ENCODE results near the gene ADAMTS12. TPM values are rescaled to one million over a fixed set of nuclear protein-coding genes. Genes with fewer than 3 reads are reported as not detected.

The ADAMTS12 gene
- total and polyA plus RNA-seq, 2 of the 8 experiments (the other 6 are each of a cell fraction or from before 2014, with no cell fraction given), result 6.4 to 12.8 TPM

DNA sequence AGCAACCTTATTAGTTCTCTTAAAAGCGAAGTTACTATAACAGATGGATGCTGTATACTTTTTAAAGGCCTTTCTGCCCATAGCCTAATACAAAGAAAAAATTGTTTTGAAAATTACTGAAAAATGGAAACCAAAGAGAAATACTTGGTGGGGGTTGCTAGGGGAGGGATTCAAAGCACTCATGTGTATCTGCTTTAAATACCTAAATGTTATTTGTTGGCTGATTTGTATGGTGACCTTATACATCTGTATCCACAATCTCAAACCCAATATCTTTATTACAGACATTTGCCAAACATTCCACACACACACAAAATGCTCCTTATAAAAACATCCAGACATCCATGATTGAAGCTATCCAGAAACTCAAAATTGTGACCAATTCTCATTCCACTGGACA is 172.0 kb downstream of the ADAMTS12 start:
- H3K56ac ChIP-seq (replicated peaks; ENCODE audit: insufficient read length, low read depth, low read length), result no peak overlapping the region
- H2BK15ac ChIP-seq (ENCODE audit: low read length), result no peak overlapping the region
- H3K4me2 ChIP-seq (ENCODE audit: insufficient read depth in 1 of 2, low read depth in 2 of 2, low read length in 2 of 2), result no peak overlapping the region
- no peak overlapping the region for H4K8ac ChIP-seq (ENCODE audit: extremely low read depth, insufficient read depth, low read length)
- ChIA-PET CTCF (ENCODE audit: partially characterized antibody) (no interaction called here), POLR2A (ENCODE audit: partially characterized antibody) (interaction anchor here (0.7 kb wide), 1 partner anchor 11 kb away, joined by 3 read pairs; no protein-coding TSS in a partner anchor)
- no peaks in the 10 kb centered on the region for H3K27me3 ChIP-seq (replicated peaks in 1 of 4; ENCODE audit: control insufficient read depth in 3 of 4, extremely low read depth in 1 of 4, insufficient read depth in 3 of 4, low read length in 3 of 4)
- no peaks in the 10 kb centered on the region for H3K4me1 ChIP-seq (replicated peaks in 1 of 4; ENCODE audit: control insufficient read depth in 3 of 4, insufficient read depth in 4 of 4, low read length in 3 of 4)
- no peaks in the 10 kb centered on the region for H3K23me2 ChIP-seq (ENCODE audit: low read depth, low read length)
- H3K36me3 ChIP-seq (ENCODE audit: control insufficient read depth in 2 of 4, insufficient read depth in 4 of 4, low read length in 3 of 4), result no peaks in the 10 kb centered on the region
- no peaks in the 10 kb centered on the region for H4K20me1 ChIP-seq (replicated peaks in 1 of 2; ENCODE audit: control insufficient read depth in 1 of 2, insufficient read depth in 2 of 2, low read length in 2 of 2)
- H2BK5ac ChIP-seq (ENCODE audit: low read depth, low read length), result no peak overlapping the region
- no peak overlapping the region for H3K14ac ChIP-seq (ENCODE audit: insufficient read length)
- no peaks in the 10 kb centered on the region for H3K79me2 ChIP-seq (ENCODE audit: control insufficient read depth in 1 of 2, insufficient read depth in 2 of 2, low read length in 2 of 2)
- no peaks in the 10 kb centered on the region for H3K79me1 ChIP-seq (ENCODE audit: low read depth, low read length)
- H3K27ac ChIP-seq (ENCODE audit: low read depth, low read length), result no peak overlapping the region
- no peak overlapping the region for H4K91ac ChIP-seq (replicated peaks; ENCODE audit: insufficient read length, low read length)
- no peak overlapping the region for H2BK12ac ChIP-seq (ENCODE audit: low read depth, low read length)
- H3K4me3 ChIP-seq (ENCODE audit: extremely low read depth in 1 of 4, insufficient read depth in 2 of 4, low read depth in 3 of 4, low read length in 4 of 4), result no peak overlapping the region
- WGBS, 2 experiments (ENCODE audit: extremely low coverage in 1 of 2, insufficient coverage in 1 of 2, insufficient read length in 1 of 2, insufficient replicate concordance in 2 of 2, low coverage in 1 of 2, low lambda C conversion rate in 2 of 2, missing lambda C conversion rate in 1 of 2), result 90% methylated on average over 1 of the region's 1 CpG; no CpG with 5 or more reads in 1 of the 2 experiments
- no peaks in the 10 kb centered on the region for H3K9me3 ChIP-seq (ENCODE audit: insufficient read depth in 2 of 2, low read depth in 1 of 2, low read length in 1 of 2)
- H3K18ac ChIP-seq (ENCODE audit: extremely low read depth, low read length), result no peak overlapping the region
- DNase-seq (ENCODE audit: low read depth in 1 of 2, low spot score in 2 of 2) (no peak), FAIRE-seq (no peak)
- no peak overlapping the region for H3K4ac ChIP-seq (replicated peaks; ENCODE audit: insufficient read length, low read depth, low read length)
- no peak overlapping the region for H2BK120ac ChIP-seq (replicated peaks; ENCODE audit: low read depth, low read length)
- no peak overlapping the region for H2BK20ac ChIP-seq (ENCODE audit: low read length)
- no peak overlapping the region for H2AK5ac ChIP-seq (ENCODE audit: low read depth, low read length)
- no peak overlapping the region for H3K9ac ChIP-seq (replicated peaks in 1 of 4; ENCODE audit: extremely low read depth in 1 of 4, low read depth in 3 of 4, low read length in 3 of 4)
- no peak overlapping the region for H4K5ac ChIP-seq (ENCODE audit: insufficient read length, low read depth, low read length)
- no peak overlapping the region for H2AFZ ChIP-seq (ENCODE audit: low read length)
- H3K23ac ChIP-seq (ENCODE audit: insufficient read length), result no peak overlapping the region
- no peak for TF ChIP-seq MAFK (IDR thresholded peaks at IDR 0.05; ENCODE audit: low read depth, low read length)
- no peak for TF ChIP-seq RXRA (IDR thresholded peaks at IDR 0.05; ENCODE audit: insufficient read depth, low read depth, low read length)
- no peak for TF ChIP-seq POLR2A (IDR thresholded peaks at IDR 0.05; ENCODE audit: control extremely low read depth in 1 of 2, low read depth in 2 of 2, low read length in 2 of 2)
- TF ChIP-seq NRF1 (IDR thresholded peaks at IDR 0.05; ENCODE audit: low read depth, low read length), result no peak
- no peak for TF ChIP-seq JUN (IDR thresholded peaks at IDR 0.05; ENCODE audit: low read depth, low read length)
- no peak for TF ChIP-seq TAF1 (IDR thresholded peaks at IDR 0.05; ENCODE audit: low read depth, low read length)
- no peak for TF ChIP-seq HDAC6 (IDR thresholded peaks at IDR 0.05; ENCODE audit: low read depth, low read length)
- TF ChIP-seq ATF3 (IDR thresholded peaks at IDR 0.05; ENCODE audit: insufficient read depth, low read depth, low read length), result no peak
- no peak for TF ChIP-seq EZH2 (IDR thresholded peaks at IDR 0.05; ENCODE audit: low read depth, low read length, severe bottlenecking)
- no peak for TF ChIP-seq MAX (IDR thresholded peaks at IDR 0.05)
- no peak for TF ChIP-seq JUND (IDR thresholded peaks at IDR 0.05; ENCODE audit: low read length)

Measured in H1 (cell line).